Occipital lobe (tissue), 2 donors: ENCODE measurements around the gene SAMD8. TPM values are rescaled to one million over a fixed set of nuclear protein-coding genes. Genes with fewer than 3 reads are reported as not detected.
"Not testable (repeated sequence)": the region's sequence is repeated elsewhere in the genome, so short reads cannot be mapped to it uniquely, and the experiment has no call there.

Experiments
- DNase-seq: peaks from one replicate; lab custom pipeline; 2025; lab: John Stamatoyannopoulos, UW
- total RNA-seq: library from RNA; depleted of rRNA; stranded (reverse); fragments of >200 nt; gene quantifications from one replicate; pipeline ENCODE4 v1.2.3, GENCODE V29; 2014

SAMD8 gene
- total RNA-seq, 1 donor from 2014 or later, result 83.1 TPM

GRCh38 chr10:75106891-75107290 is 4.6 kb upstream of the SAMD8 start:
- not testable (repeated sequence) for DNase-seq

- DNase-seq, result no peak
Observed at GRCh38 chr10:75107756-75108683, 3.4 kb upstream of the SAMD8 start.

GRCh38 chr10:75108684-75109458 is 2.6 kb upstream of the SAMD8 start:
- DNase-seq, result no peak

- no peak for DNase-seq
Observed at GRCh38 chr10:75109459-75109778, 2.0 kb upstream of the SAMD8 start.

- DNase-seq, result no peak
Observed at GRCh38 chr10:75110006-75110632, 1.3 kb upstream of the SAMD8 start.

- DNase-seq, result no peak
Observed at GRCh38 chr10:75111907-75112679, 637 bp downstream of the SAMD8 start.

GRCh38 chr10:75115137-75115536 is 3.7 kb downstream of the SAMD8 start:
- DNase-seq, result no peak

GRCh38 chr10:75116941-75117775 is 5.7 kb downstream of the SAMD8 start:
- not testable (repeated sequence) for DNase-seq

GRCh38 chr10:75117995-75118394 is 6.5 kb downstream of the SAMD8 start:
- no peak for DNase-seq

- not testable (repeated sequence) for DNase-seq
Observed at GRCh38 chr10:75119444-75120066, 8.1 kb downstream of the SAMD8 start.

GRCh38 chr10:75121322-75121721 is 9.9 kb downstream of the SAMD8 start:
- no peak for DNase-seq

- no peak for DNase-seq
Observed at GRCh38 chr10:75122505-75122904, 11.0 kb downstream of the SAMD8 start.

- DNase-seq, result no peak
Observed at GRCh38 chr10:75123088-75123682, 11.7 kb downstream of the SAMD8 start.

GRCh38 chr10:75126277-75126676 is 14.8 kb downstream of the SAMD8 start:
- DNase-seq, result no peak

GRCh38 chr10:75127471-75127870 is 16.0 kb downstream of the SAMD8 start:
- no peak for DNase-seq

- DNase-seq, result not testable (repeated sequence)
Observed at GRCh38 chr10:75128985-75129384, 17.5 kb downstream of the SAMD8 start.

- no peak for DNase-seq
Observed at GRCh38 chr10:75129537-75129936, 18.1 kb downstream of the SAMD8 start.

GRCh38 chr10:75133701-75134100 is 22.2 kb downstream of the SAMD8 start:
- not testable (repeated sequence) for DNase-seq

GRCh38 chr10:75136346-75136745 is 24.9 kb downstream of the SAMD8 start:
- no peak for DNase-seq
